GM19467 (cell line): ENCODE measurements around the gene DNAJC5.
"Not testable (repeated sequence)": the region's sequence is repeated elsewhere in the genome, so short reads cannot be mapped to it uniquely, and the experiment has no call there.

Experiments
- ATAC-seq: cut with Tn5 transposase; IDR thresholded peaks from one replicate; pipeline ENCODE4 v1.9.1; 2021; ENCODE audit warnings: mild to moderate bottlenecking, moderate library complexity; ENCODE audit not compliant: unreplicated experiment

DNAJC5 gene

DNA sequence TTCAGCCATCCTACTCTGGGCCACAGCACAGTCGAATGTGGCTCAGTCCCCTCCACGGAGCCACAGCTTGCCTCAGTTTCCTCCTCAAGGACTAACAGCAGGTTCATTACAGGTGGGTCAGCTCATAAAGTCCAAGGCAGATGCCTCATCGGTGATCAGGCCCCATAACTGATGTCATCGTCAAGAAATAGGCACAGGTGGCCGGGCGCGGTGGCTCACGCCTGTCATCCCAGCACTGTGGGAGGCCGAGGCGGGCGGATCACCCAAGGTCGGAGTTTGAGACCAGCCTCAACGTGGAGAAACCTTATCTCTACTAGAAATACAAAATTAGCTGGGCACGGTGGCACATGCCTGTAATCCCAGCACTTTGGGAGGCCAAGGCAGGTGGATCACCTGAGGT is 57.8 kb downstream of the DNAJC5 start:
- no peak for ATAC-seq

DNA sequence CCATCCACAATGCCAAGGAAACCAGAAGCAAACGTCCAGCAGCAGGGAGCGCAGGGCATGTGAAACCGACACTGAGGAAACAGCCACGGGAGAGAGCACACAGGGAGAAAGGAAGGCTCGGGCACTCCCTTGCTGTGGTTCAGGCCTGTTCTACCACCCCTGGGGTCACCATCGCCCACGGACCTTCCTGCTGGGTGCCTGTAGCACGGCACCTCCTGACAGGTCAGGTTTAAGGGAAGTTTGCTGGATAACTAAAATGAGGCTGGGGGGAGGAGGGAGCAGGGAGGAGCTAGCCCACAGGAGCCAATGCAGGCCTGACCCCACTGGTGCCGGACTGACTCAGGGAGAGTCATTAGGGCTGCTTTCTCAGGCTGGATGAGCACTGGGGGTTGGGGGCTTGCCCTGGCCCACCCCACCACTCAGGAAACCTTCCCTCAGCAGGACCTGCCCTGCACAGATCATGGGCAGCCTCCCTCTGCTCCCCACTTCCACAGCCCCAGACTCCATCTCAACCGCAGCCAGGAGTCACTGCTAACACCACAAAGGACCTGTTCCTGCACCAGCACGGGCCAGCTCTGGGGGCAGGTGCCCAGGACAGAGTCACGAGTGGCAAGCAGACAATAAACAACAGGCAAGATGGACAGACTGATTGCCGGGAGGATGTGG is 59.0 kb downstream of the DNAJC5 start:
- ATAC-seq = no peak

DNA sequence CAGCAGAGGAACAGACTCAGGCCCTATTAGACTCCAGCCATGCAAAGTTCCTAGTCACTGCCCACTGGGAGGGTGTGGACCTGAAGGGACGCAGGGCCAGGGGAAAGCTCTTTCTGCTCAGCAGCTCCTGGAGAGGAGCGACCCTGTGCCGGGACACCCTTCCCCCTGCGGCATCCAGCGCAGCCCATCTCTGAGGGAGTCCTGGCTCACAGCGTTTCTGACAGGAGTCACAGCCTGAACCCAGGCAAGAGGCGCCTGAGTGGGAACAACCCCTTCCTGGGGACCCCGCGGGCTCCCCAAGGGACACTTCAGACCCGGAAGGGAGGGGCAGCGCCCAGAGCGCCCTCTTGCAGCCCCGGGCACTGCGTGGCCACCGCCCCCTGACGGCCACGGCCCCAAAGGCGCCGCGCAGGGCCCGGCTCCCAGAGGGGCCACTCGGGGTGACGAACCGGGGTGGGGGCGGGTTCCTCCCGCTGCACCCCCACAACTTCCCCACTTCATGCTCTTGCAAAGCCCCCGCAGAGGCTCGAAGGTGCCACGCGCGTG is 60.4 kb downstream of the DNAJC5 start:
- no peak for ATAC-seq

DNA sequence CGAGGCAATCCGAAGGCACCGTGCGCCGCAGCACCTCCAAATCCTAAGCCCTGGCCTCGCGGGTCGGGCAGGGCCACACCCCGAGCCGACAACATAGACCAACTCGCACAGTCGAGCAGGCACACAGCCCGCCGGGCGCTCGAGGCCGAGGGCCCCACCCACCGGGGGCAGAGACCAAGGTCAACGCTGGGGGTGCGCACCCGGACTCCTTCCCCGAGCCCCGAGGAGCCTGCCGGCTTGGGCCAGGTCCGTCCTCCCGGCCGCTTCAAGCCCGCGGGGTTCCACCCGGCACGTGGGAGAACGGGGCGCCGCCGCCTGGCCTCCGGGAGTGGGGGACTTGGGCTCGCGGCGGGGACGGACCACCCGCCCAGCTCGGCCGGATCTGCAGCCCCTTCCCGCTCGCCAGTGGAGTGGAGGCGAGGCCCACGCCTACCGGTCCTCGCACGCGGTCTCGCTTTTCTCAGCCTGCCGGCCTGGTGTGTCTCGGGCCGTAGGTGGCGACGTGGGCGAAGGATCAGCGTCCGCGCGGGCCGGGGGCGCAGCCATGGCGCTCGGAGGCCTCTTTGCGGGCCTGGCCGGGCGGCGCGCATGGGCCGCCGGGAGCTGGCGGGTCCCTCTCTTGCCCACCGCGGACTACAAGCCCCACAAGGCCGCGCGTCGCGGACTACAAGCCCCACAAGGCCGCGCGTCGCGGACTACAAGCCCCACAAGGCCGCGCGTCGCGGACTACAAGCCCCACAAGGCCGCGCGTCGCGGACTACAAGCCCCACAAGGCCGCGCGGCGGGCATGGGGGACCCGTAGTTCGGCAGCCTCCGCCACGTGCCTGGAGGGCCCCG is 61.1 kb downstream of the DNAJC5 start, which contains the start of gene UCKL1:
Gene UCKL1, minus strand, starts transcription at position 590 of the 837 bp plus-strand sequence. Its CDS starts 44 bp downstream, at position 546.
- ATAC-seq = peak; percentile 61

DNA sequence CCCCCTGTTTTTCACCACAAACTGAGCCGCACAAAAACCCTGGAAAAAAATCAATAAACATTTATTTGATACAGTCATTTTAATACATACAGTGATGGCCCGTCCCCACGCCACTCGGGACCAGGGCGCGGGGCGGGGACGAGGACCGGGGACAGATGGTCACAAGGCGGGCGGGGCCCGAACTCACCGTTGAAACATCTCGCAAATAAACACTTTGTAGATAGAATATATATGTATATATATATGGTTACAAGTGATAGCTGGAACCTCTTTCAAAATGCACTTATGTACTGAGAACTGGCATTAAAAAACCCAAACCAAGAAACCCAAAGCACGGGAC is 61.7 kb downstream of the DNAJC5 start:
- no peak for ATAC-seq

DNA sequence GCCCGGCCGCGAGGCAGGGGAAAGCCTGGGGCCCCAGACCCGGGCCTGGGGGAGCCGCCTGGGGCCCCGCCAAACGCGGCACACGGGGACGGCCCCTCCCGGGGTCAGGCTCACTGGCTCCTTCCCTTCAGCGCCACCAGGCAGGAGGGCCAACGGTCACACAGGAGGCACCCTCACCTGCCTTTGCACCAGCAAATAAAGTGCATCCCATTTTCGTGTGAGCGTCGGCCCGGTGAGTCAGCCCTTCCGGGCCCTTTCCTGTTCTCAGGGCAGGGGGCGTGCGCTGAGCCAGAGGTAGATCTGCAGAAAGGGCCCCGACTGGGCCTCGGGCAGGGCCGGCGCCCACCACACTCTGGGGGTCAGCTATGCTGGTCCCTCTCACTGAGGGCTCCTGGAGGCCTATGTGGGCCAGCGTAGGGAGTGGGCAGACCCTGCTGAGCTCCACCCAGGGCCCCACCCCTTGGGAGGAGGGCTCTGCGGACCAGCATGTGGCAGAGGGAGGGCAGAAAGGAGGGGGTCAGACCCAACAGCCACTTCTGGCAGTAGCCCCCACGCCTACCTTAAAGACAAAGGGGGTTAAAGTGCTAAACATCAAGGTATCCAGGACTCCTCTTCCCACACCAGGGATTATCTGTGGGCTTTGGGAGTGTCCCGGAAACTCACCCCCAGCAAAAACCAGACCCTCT is 62.2 kb downstream of the DNAJC5 start:
- ATAC-seq = no peak

DNA sequence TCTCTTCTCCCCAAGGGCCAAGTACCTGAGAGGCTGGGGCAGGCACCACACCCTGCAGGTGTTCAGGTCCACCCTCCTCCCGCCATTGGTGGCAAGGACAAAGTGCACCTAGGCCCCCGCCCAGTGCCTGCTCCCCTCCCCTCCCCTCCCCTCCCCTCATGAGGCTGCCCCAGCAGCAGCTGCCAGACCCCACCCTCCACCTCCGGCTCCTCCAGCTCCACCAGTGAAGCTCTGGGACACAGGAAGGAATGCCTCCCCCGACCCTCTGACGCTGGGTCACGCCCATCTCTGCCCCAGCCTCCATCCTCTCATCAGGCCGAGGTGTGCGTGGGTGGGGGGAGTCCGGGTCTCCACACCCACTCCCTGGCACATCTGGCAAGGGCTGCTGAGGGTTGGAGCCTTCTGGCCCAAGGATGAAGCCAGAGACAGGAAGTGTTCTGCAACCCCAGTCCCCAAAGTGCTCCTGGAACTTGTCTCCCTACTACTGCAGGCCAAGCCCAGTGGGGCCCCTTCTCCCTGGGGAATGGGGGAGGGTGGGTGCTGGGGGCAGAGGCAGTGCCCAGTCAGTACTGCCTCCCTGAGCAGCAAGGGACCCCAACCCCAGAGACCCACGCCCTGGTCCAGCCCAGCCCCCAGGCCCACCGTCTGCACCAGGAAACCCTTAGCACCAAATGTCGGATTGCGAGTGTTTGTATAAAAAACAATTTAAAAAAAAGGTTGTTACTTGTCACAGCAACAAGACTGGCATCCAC is 62.9 kb downstream of the DNAJC5 start:
- no peak for ATAC-seq

DNA sequence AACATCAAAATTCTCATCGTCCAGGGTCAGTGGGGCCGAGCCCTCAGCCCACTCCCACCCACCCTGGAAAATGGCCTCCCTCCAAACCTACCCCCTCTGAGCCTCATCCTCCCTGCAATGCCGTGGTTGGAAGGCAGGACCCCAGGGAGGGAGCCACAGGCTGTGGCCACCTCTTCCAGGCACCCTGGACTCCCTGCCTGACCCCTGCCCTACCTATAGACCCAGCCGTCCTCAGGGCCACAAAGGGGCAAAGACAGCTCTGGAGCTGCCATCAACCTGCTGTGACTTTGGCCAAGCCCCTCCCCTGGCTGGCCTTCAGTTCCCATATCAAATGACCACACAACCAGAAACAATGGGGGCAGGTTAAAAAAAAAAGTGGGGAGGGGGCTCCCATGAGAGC is 63.5 kb downstream of the DNAJC5 start:
- no peak for ATAC-seq

DNA sequence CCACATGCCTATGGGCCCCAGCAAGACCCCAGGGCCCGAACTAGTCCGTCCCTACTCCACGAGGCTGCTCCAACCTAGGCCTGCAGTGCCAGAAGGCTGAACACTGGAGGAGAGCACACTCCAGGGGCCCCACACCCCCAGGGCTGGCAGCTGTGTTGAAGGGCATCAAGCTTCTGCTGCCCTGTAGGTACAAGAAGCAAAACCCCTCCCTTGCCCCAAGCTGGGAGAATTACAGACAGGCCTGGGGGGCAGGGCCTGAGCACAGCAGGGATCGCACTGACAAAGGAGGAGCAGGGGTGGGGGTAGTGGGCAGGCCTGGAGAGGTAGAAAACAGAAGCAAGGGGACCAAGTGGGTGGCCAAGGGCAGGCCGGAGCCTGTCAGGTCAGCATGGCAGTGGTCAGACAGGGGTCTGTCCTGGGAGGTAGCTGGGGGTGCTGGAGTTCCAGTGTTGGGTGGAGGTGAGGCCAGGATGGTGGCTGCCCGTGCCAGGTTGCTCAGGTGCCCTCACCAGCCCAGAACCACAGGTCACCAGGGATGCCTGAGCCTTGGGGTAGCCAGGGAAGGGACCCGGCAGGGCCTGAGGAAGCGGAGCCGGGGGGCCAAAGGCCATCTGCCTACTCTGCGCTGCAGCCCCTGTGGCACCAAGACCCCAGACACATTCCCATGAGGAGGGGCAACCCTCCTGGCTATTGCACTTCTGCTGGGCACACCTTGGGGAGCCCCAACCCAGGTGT is 64.2 kb downstream of the DNAJC5 start:
- no peak for ATAC-seq

DNA sequence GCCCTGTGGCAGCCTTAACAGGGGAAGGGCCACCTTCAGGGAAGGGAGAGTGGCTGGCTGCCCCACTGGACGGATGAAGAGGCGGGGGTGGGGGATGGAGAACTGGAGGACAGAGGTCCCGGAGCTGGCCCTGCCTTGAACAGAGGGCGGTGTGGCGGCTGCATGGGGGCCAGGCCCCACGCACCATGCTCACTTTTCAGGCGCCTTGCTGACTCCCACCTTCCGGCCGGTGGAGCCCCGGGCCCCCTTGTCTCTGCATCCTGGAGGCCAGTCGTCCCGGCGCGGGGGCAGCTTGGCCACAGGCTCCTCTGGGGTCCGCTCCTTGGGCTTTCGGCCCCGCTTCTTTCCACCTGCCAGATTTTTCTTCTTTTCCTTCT is 64.8 kb downstream of the DNAJC5 start:
- no peak for ATAC-seq

DNA sequence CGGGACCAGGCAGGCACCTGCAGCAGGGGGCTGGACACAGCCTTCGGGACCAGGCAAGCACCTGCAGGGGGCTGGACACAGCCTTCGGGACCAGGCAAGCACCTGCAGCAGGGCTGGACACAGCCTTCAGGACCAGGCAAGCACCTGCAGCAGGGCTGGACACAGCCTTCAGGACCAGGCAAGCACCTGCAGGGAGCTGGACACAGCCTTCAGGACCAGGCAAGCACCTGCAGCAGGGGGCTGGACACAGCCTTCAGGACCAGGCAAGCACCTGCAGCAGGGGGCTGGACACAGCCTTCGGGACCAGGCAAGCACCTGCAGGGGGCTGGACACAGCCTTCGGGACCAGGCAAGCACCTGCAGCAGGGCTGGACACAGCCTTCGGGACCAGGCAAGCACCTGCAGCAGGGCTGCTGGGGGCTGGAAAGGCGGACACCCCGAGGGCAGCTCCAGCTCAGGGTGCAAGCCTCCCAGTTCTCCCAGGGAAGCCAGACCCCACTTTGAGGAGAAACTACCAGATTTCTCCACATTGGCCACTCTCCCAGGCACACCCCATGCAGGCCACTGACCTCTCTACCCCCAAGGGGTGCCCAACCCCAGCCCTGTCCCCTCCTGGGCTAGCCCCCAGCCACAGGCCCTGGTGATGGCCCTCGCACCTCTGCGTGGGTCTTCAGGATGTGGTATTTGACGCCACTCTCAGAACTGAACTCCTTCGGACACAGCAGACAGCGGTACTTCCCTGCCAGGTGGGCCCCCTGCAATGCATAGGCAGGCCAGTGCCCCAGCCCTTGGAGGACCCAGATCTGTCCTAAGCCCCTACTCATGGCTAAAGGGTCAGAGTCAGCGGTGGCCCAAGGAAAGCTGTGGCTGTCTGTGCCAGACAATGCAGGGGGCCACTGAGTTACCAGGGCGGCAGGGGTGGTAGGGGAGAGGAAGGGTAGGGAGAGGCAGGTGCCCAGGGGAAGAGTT is 66.0 kb downstream of the DNAJC5 start:
- not testable (repeated sequence) for ATAC-seq

DNA sequence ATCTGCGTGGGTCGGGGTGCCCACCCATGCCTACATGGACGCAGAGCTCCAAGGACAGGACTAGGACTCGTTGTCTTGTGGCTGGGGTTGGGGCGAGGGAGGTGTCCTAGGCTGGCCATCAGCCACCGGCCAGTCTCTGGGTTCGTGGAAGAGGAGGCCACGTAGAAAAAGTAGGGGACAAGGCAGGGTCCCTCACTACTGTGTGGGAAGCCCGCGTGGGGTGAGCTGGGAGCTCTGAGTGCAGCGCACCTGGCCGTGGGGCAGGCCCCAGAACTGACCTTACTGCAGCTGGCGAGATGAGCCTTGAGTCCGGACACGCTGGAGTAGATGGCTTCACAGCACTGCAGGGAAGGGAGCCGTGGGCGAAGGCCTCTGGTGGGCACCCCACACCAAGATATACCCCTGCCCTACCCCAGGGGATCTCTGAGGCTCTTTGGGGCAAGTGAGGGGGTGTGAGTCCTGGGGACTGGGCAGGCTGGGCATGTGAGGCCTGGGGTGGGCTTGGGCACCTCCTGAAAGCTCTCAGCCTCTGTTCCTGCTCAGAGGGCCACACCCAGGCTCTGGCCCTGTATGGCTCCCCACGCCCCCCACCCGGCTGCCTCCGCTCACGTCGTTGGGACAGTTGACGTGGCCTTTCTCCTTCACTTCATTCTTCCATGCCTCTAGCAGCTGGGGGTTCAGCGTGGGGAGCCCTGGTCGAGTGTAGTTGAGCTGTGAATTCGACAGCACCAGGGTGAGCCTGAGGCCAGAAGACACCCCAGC is 66.9 kb downstream of the DNAJC5 start:
- ATAC-seq = no peak

DNA sequence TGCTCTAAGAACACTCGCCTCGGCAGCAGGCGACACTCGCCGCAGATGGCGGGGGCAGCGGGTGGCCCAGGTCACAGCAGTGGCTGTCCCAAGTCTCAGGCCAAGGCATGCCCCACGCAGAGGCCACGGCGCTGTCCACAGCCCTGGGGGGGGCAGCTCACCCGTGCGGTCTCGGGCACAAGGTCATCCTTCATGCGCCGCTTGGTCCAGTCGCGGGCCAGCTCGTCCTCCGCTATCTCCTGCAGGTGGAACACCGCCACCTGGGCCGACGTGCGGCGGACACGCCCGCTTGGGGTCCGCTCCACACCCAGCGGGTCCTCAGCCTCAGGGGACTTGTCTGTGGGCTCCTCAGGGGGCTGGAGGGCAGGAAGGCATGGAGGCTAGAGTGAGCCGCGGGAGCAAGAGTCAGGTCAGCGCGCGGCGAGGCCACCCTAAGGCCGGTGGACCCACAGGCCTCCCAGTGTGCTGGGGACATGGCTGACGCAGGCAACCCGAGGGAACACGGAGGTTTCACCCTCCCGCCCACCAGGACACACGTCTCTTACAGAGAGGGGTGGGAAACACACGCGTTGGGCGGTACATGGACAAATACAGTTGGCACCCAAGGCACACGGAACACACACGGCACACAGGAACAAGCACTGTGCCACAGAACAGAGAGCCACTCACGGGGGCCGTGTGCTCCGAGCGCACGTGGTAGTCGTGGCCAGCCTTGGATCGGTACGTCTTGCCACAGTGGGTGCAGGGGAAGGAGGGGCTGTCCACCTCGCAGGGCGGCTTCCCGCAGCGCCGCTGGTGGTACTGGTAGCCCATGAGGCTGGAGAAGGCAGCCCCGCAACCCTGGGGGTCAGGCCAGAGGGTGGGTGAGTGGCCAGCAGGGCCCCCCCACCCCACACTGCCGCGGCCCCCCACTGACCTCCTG is 67.8 kb downstream of the DNAJC5 start:
- no peak for ATAC-seq

DNA sequence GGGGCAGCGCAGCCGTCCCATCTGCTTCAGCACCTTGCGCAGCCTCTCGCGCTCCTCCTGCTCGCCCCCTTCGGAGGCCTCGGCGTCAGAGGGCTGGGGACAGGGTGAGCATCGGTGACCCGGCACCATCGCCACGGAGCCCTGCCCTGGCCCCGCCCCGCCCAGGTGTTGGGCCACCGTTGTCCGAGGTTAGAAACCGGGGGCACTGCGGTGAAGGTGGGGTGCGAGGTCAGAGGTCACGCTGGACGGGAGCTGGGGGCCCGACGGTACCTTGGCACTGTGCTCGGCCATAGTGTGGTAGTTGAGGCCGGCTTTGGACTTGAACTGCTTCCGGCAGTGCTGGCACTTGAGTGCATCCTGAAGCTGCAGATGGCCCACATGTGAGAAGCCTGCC is 68.4 kb downstream of the DNAJC5 start:
- no peak for ATAC-seq

DNA sequence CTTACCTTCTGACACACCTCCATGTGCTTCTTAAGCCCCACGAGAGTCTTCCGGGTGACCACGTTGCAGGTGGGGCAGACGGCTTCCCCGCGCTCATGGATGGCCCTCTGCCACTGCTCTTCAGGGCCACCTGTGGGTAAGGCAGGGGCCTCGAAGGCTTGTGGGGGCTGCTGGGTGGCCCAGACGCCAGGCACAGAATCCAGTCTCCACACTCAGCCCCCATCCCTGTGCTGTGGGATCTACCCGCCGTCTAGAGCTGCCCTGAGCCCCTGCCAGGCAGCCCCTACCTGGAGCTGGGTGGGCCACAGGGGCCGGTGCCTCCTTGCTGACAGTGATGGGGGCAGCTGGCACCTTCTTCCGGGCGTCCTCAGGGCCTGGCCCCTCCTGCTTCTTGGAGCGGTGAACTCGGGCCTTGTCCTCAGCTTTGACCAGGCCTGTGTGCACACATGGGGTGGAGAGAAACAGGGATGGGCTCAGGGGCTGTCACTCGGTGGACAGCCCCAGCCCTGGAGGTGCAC is 68.9 kb downstream of the DNAJC5 start:
- no peak for ATAC-seq

DNA sequence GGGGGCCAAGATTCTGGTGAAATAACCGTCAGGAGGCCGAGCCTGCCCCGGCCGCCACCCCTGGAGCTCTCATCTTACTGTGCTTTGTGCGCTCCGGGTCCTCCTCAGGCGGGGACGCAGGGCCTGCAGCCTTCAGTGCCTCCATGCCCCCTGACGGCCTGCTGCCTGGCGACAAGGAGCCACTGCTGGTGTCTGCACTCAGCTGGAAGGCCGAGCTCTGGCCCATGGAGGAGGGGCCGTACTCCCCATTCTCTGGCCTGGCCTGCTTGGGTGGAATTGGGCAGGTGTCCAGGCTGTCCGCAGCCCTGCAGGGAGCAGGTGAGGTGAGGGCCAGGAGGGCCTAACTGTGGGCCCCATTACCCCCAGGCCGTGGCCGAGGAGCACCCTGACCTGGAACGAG is 69.5 kb downstream of the DNAJC5 start:
- no peak for ATAC-seq
